IMR-90 (cell line): ENCODE measurements around the gene MROH8.

Source experiments
- CEBPB ChIP-seq: IDR thresholded peaks from 2 replicates; pipeline ENCODE4 v1.6.1; 2012; ENCODE audit warnings: low read depth, low read length, improper control_type of control experiment
- CTCF ChIP-seq: conservative IDR thresholded peaks from 2 replicates; pipeline ENCODE4 v1.5.1; 2012; ENCODE audit warnings: mild to moderate bottlenecking, low read depth, low read length, improper control_type of control experiment
- FOS ChIP-seq: fragments of 150-350 bp; IDR thresholded peaks from 2 replicates; pipeline ENCODE4 v1.6.1; 2016; ENCODE audit warnings: low read depth, low read length
- MAFK ChIP-seq: IDR thresholded peaks from 2 replicates; pipeline ENCODE4 v1.6.1; 2012; ENCODE audit warnings: low read depth, low read length, improper control_type of control experiment
- MAZ ChIP-seq: IDR thresholded peaks from 2 replicates; pipeline ENCODE4 v1.6.1; 2012; ENCODE audit warnings: low read depth, mild to moderate bottlenecking, low read length, improper control_type of control experiment, moderate library complexity, borderline replicate concordance
- MXI1 ChIP-seq: IDR thresholded peaks from 2 replicates; pipeline ENCODE4 v1.6.1; 2012; ENCODE audit warnings: low read depth, mild to moderate bottlenecking, low read length, moderate library complexity, borderline replicate concordance
- NFE2L2 ChIP-seq: fragments of 150-350 bp; IDR thresholded peaks from 2 replicates; pipeline ENCODE4 v1.6.1; 2016; ENCODE audit warnings: low read depth, mild to moderate bottlenecking, low read length
- POLR2A ChIP-seq: IDR thresholded peaks from 2 replicates; pipeline ENCODE4 v1.6.1; 2012; ENCODE audit warnings: mild to moderate bottlenecking, low read depth, low read length
- RAD21 ChIP-seq: IDR thresholded peaks from 2 replicates; pipeline ENCODE4 v1.6.1; 2012; ENCODE audit warnings: low read length, improper control_type of control experiment
- RCOR1 ChIP-seq: IDR thresholded peaks from 2 replicates; pipeline ENCODE4 v1.6.1; 2012; ENCODE audit warnings: mild to moderate bottlenecking, low read length, improper control_type of control experiment; ENCODE audit not compliant: insufficient replicate concordance
- RFX5 ChIP-seq: IDR thresholded peaks from 2 replicates; pipeline ENCODE4 v1.8.0; 2012; ENCODE audit warnings: low read depth, mild to moderate bottlenecking, low read length, moderate library complexity
- SMC3 ChIP-seq: fragments of 150-350 bp; IDR thresholded peaks from 2 replicates; pipeline ENCODE4 v1.6.1; 2016; ENCODE audit warnings: low read depth, mild to moderate bottlenecking, antibody characterized with exemption, low read length, moderate library complexity
- USF2 ChIP-seq: fragments of 150-350 bp; IDR thresholded peaks from 2 replicates; pipeline ENCODE4 v1.6.1; 2017; ENCODE audit warnings: mild to moderate bottlenecking, antibody characterized with exemption, low read length, low read depth
- TF ChIP-seq, protein P1 (sequence below): fragments of 150-350 bp; IDR thresholded peaks from 2 replicates; pipeline ENCODE4 v1.6.1; 2016; ENCODE audit warnings: low read depth, mild to moderate bottlenecking, low read length, moderate library complexity, borderline replicate concordance

DNA sequence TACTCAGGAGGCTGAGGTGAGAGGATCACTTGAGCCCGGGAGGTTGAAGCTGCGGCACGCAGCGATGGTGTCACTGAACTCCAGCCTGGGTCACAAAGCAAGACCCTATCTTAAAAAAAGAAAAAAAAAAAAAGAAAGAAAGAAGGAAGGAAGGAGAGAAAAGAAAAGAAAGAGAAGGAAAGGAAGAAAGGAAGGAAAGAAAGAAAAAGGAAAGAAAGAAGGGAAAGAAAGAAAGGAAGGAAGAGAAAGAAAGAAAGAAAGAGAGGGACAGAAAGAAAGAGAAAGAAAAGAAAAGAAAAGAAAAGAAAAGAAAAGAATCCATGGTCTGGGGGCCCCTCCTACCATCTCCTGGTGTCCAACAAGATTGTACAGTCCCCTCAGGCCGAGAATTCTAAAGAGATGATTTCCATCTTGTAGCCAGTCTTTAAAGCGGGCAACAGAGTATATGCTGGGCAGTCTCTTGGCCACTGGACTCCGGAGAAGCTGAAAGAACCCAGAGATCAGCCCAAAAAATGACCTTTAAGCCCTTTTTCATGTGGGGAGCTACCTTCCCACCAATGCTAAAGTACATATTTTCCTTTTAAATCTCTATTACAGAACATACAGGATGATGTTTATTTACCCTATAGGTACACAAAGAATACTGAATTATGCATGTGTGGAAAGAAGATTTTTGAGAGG, 59.9 kb downstream of the MROH8 start:
- no peak for TF ChIP-seq CTCF
- no peak for TF ChIP-seq FOS
- TF ChIP-seq POLR2A, result no peak
- no peak for TF ChIP-seq MXI1
- no peak for TF ChIP-seq CEBPB
- TF ChIP-seq RAD21, result no peak
- TF ChIP-seq RFX5, result no peak
- no peak for TF ChIP-seq MAZ
- TF ChIP-seq SMC3, result no peak
- TF ChIP-seq, protein P1, sequence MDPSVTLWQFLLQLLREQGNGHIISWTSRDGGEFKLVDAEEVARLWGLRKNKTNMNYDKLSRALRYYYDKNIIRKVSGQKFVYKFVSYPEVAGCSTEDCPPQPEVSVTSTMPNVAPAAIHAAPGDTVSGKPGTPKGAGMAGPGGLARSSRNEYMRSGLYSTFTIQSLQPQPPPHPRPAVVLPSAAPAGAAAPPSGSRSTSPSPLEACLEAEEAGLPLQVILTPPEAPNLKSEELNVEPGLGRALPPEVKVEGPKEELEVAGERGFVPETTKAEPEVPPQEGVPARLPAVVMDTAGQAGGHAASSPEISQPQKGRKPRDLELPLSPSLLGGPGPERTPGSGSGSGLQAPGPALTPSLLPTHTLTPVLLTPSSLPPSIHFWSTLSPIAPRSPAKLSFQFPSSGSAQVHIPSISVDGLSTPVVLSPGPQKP, result no peak
- no peak for TF ChIP-seq MAFK
- no peak for TF ChIP-seq USF2
- no peak for TF ChIP-seq RCOR1
- no peak for TF ChIP-seq NFE2L2
